ENCODE measurements around the gene CYP24A1.

CYP24A1 gene

DNA sequence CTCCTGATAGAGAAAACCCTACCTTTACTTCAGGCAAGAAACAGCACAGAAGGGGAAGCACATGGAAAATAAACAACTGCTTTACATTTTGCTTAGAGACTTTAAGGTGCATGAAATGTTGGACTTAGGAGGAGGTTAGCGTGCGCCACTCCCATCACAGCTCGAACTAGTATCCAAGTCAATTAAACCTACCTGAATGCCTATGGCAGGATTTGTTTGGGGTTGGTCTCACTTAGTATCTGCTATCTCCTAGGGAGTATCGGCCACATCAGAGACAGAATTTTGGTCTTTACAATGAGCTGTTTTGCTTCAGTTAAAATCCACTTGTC, 12.0 kb downstream of the CYP24A1 start:
- no peak for DNase-seq (ENCODE audit: low read depth)
- TF ChIP-seq, protein P1, sequence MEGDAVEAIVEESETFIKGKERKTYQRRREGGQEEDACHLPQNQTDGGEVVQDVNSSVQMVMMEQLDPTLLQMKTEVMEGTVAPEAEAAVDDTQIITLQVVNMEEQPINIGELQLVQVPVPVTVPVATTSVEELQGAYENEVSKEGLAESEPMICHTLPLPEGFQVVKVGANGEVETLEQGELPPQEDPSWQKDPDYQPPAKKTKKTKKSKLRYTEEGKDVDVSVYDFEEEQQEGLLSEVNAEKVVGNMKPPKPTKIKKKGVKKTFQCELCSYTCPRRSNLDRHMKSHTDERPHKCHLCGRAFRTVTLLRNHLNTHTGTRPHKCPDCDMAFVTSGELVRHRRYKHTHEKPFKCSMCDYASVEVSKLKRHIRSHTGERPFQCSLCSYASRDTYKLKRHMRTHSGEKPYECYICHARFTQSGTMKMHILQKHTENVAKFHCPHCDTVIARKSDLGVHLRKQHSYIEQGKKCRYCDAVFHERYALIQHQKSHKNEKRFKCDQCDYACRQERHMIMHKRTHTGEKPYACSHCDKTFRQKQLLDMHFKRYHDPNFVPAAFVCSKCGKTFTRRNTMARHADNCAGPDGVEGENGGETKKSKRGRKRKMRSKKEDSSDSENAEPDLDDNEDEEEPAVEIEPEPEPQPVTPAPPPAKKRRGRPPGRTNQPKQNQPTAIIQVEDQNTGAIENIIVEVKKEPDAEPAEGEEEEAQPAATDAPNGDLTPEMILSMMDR (conservative IDR thresholded peaks at IDR 0.05; ENCODE audit: low read length): no peak
- H3K4me3 ChIP-seq (ENCODE audit: low read length): no peak overlapping the region

DNA sequence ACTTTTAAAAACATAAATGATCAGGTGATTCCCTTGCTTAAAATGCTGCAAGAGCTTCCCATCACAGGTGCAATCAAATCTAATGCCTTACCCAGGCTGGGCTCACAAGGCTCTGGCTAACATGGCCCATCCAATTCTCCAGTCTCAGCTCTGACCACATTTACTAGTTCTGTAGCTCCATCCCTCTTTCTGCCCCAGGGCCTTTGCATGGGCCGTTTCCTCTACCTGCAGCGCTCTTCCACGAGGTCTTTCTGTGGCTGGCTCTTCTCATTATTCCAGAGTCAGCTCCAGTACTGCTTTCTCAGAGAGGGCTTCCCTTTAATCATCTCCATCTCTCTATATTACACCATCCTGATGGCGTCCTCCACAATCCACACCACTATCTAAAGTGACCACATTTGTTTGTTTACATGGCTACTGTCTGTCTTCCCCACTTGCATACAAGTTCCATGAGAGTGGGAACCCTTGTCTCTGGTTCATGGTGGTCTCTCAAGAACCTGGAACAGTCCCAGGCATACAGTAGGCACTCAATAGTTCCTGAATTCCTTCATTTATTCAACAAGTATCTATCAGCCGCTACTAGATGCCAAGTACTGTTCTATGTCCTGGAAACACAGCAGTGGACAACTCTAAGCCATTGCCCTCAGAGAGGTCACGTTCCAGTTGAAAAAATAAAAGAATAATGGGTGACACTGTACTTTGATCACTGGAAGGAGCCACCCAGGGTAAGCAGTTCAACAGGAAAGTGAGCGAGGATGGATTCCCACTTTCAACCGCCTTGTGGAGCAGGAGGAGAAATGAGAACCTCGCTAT, 12.6 kb downstream of the CYP24A1 start:
- no peak for DNase-seq (ENCODE audit: low read depth)
- H3K4me3 ChIP-seq (ENCODE audit: low read length): no peak overlapping the region
- TF ChIP-seq, protein P1 (conservative IDR thresholded peaks at IDR 0.05; ENCODE audit: low read length): no peak

DNA sequence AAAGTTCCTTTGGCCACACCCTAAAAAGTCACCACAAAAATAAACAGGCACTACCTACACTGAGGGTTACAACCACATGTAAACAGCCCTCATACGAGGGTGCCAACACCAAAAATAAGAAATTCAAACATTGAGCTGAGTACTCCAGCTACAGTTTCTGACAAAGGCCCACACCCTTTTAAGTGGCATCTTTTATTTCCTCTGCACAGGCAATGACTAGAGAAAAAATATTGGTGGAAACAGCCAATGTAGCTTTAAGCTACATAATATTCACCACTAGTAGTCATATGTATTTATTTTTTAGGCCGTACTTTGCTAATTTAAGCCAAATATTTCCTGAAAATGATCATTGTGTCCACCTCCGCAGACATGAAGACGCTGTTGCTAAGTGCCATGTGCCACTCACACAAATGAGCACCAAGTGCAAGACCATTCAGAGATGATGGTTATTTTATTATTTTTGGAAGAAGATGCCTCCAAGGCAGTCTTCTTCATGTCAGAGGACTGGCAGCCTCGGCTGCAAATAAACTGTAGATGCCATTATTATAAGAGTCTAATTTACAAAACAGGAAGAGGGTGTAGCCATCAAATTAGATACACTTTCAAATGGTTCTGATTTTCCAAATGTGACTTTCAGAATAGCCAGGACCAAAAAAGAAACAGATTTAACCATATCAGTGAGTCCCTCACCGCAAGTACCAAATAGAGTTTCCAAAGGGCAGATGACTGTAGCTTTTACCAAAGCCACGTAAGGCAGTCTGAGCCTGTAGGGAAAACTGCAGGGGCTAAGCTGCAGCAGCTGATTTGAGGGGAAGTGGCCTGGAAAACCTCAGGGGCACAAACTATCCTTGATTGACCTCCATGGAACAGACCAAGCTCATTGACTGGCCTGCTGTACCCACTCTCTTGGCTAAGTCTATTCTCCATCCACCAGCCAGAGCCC, 13.4 kb downstream of the CYP24A1 start:
- DNase-seq (ENCODE audit: low read depth): no peak
- H3K4me3 ChIP-seq (ENCODE audit: low read length): no peak overlapping the region
- TF ChIP-seq, protein P1 (conservative IDR thresholded peaks at IDR 0.05; ENCODE audit: low read length): no peak

DNA sequence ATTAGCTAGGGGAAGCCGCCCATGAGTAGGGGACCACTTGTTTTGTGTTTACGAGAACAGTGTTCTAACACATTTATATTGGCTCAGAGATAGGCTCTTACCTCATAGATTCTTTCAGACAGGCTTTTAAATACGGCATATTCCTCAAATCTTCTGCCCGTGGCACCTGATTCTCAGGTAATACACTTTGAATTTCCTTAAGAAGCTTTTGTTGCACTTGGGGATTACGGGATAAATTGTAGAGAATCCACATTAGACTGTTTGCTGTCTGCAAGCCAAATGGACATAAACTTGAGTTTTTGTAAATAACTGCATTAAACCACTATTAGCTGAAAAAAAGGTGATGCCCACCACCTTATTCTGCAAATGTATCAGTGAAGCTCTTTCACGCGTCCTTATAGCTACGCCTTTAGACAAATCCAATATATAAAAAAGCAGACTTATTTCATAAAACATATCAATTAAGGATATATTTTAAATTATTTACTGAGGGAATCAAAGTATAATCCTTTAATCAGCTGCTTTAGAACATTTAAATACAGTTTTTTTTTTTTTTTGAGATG, 14.8 kb downstream of the CYP24A1 start:
- TF ChIP-seq, protein P1 (conservative IDR thresholded peaks at IDR 0.05; ENCODE audit: low read length): no peak
- H3K4me3 ChIP-seq (ENCODE audit: low read length): no peak overlapping the region
- DNase-seq (ENCODE audit: low read depth): no peak

DNA sequence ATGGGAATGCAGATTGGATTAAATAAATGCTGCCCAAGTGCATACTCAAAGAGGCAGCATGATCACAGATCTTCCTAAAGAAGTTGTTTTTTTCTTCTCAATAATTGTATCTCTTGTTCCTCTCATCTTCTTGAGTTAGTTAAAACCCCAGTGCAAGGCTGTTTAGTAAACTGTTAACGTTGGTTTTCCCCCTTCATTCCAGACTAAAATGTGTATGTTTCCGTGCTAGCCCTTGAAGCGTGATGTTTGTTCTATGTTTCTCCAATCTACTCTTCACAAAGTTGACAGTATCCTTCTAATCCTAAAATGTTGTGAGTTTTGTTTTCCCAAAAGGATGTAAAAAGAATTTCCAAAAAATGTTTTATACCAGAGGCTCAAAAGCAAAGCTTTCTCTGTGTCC, 15.6 kb downstream of the CYP24A1 start:
- TF ChIP-seq, protein P1 (conservative IDR thresholded peaks at IDR 0.05; ENCODE audit: low read length): no peak
- H3K4me3 ChIP-seq (ENCODE audit: low read length): no peak overlapping the region
- no peak for DNase-seq (ENCODE audit: low read depth)

DNA sequence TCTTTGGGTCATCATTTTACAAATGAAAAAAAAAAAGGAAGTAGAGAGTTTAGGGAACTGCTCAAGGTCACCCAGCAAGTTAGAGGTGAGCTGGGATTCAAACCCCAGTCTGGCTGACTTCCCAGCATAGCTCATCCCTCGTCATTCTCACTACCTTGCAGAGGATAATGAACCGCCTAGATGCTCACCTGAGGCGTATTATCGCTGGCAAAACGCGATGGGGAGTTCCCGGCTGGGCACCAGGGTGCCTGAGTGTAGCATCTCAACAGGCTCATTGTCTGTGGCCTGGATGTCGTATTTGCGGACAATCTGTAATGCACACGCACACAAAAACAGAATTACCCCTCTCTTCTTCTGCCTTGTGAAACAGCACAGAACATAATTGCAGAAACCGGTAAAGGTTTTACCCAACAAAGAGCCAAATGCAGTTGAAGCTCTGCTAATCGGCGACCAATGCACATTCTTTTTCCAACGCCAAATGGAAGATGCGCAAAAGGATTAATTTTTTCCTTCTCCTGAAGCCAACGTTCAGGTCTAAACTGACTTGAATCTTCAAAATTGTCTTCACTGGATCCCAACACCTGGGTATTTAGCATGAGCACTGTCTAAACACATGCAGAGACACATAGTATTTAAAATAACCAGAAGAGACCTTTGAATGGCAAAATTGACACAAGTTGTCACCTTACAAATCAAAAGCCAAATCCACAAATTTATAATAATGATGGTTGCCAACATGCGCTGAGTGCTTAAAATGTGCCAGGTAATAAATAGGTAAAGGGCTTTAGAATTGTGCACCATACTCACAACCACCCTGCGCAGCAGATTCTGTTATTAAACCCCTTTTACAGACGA, 16.6 kb downstream of the CYP24A1 start:
- TF ChIP-seq, protein P1 (conservative IDR thresholded peaks at IDR 0.05; ENCODE audit: low read length): no peak
- no peak overlapping the region for H3K4me3 ChIP-seq (ENCODE audit: low read length)
- DNase-seq (ENCODE audit: low read depth): no peak
